Stimulated activated CD4-positive, alpha-beta T cell treated with anti-CD3 and anti-CD28 coated beads, Interleukin-4, amount 100 ng/mL, for 4 hours (primary cell): ENCODE data around the gene TRUB2.
"Not testable (repeated sequence)": the region's sequence is repeated elsewhere in the genome, so short reads cannot be mapped to it uniquely, and the experiment has no call there.

ENCODE experiments used
- DNase-seq, 2 experiments: peaks; one replicate each; pipeline ENCODE4 v3.0.0-alpha.2; 2020

TRUB2 gene

GRCh38 chr9:128339761-128340690, 17.8 kb upstream of the TRUB2 start, which contains the start of gene SLC27A4:
SLC27A4 (plus strand) TSS chr9:128340527; CDS start chr9:128343133, 2,606 bp downstream.
- peak; percentile 80 for DNase-seq

GRCh38 chr9:128338852-128339614, 16.8 kb upstream of the TRUB2 start:
- DNase-seq: not testable (repeated sequence)

- DNase-seq: no peak
Observed at GRCh38 chr9:128337936-128338335, 15.7 kb upstream of the TRUB2 start.

- DNase-seq: no peak
Observed at GRCh38 chr9:128335914-128336313, 13.7 kb upstream of the TRUB2 start.

GRCh38 chr9:128335161-128335560, 12.9 kb upstream of the TRUB2 start:
- DNase-seq: no peak

GRCh38 chr9:128333451-128333869, 11.2 kb upstream of the TRUB2 start:
- no peak for DNase-seq

- DNase-seq: no peak
Observed at GRCh38 chr9:128325629-128326028, 3.4 kb upstream of the TRUB2 start.

GRCh38 chr9:128324401-128324800, 2.2 kb upstream of the TRUB2 start:
- DNase-seq: no peak

GRCh38 chr9:128323791-128324190, 1.5 kb upstream of the TRUB2 start:
- no peak for DNase-seq

GRCh38 chr9:128323212-128323730, 1.0 kb upstream of the TRUB2 start:
- DNase-seq: no peak

- DNase-seq: no peak
Observed at GRCh38 chr9:128321879-128322403, 306 bp downstream of the TRUB2 start.

- DNase-seq: no peak
Observed at GRCh38 chr9:128321343-128321742, 904 bp downstream of the TRUB2 start.

- DNase-seq: no peak
Observed at GRCh38 chr9:128317629-128318028, 4.6 kb downstream of the TRUB2 start.

GRCh38 chr9:128316421-128316820, 5.8 kb downstream of the TRUB2 start:
- no peak for DNase-seq

GRCh38 chr9:128314697-128315096, 7.5 kb downstream of the TRUB2 start:
- DNase-seq: no peak

GRCh38 chr9:128310461-128310860, 11.8 kb downstream of the TRUB2 start:
- DNase-seq: no peak

GRCh38 chr9:128309551-128309950, 12.7 kb downstream of the TRUB2 start:
- no peak for DNase-seq

GRCh38 chr9:128304971-128305288, 17.3 kb downstream of the TRUB2 start:
- DNase-seq: no peak

GRCh38 chr9:128304136-128304970, 17.9 kb downstream of the TRUB2 start:
- no peak for DNase-seq

GRCh38 chr9:128298535-128299482, 23.4 kb downstream of the TRUB2 start:
- no peak for DNase-seq

GRCh38 chr9:128297221-128297773, 24.9 kb downstream of the TRUB2 start:
- no peak for DNase-seq
